Occipital lobe (tissue), 2 donors: ENCODE results near the gene APOL5. TPM values are rescaled to one million over a fixed set of nuclear protein-coding genes. Genes with fewer than 3 reads are reported as not detected.
"Not testable (repeated sequence)": the region's sequence is repeated elsewhere in the genome, so short reads cannot be mapped to it uniquely, and the experiment has no call there.

ENCODE experiments used
- DNase-seq: peaks from one replicate; lab custom pipeline; 2025; lab: John Stamatoyannopoulos, UW
- total RNA-seq: library from RNA; depleted of rRNA; stranded (reverse); fragments of >200 nt; gene quantifications from one replicate; pipeline ENCODE4 v1.2.3, GENCODE V29; 2014

Gene APOL5
- total RNA-seq, 1 donor from 2014 or later: not detected

GRCh38 chr22:35711336-35711735, 6.3 kb upstream of the APOL5 start:
- no peak for DNase-seq

DNA sequence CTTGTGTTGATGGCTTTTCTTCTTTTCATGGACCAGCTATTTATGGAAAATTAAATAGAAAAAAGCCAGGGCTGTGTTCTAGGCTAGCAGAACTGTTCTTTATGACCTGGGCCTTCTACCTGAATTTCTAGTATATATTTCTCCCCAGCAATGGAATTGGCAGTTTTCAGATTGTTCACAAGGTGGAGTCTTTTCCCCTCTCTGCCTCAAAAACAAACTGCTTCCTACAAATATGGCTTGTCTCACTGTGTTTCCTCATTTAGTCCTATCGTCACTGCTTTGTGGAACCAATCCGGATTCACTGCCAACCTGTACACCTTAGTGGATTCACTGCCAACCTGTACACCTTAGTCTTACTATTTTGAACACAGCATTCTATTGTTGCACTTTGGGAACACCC, 5.0 kb upstream of the APOL5 start:
- no peak for DNase-seq

- no peak for DNase-seq
Measured at GRCh38 chr22:35719212-35719875, 1.7 kb downstream of the APOL5 start.

DNA sequence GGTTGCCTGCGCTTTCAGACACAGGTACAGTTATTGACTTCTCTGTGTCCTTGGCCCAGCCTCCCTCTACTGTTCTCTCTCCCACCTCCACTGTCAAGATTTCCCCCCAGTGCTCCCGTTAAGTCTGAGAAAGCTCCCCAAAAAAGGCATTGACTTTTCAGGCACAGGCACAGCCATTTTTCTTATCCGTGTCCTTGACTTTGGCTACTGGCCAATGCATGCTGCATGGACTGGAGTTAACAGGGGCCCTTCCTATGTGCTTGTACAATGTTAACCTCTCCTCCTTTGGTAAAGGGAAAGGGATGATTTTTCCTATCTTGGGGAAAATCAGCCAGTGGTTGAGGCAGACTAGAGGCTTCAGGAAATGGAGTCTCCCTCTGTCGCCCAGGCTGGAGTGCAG, 4.3 kb downstream of the APOL5 start:
- DNase-seq: no peak

DNA sequence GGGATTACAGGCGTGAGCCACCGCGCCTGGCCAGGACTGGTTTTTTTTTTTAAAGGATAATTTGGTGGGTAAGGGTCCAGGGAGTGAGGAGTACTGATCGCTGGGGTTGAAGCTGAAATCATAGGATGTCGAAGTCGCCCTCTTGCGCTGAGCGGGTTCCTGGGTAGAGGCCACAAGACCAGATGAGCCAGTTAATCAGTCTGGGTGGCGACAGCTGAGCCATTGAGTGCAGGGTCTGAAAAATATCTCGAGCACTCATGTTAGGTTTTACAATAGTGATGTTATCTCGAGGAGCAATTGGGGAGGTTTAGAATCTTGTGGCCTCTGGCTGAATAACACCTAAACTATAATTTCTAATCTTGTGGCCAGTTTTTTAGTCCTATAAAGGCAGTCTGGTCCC, 7.8 kb downstream of the APOL5 start:
- no peak for DNase-seq

DNA sequence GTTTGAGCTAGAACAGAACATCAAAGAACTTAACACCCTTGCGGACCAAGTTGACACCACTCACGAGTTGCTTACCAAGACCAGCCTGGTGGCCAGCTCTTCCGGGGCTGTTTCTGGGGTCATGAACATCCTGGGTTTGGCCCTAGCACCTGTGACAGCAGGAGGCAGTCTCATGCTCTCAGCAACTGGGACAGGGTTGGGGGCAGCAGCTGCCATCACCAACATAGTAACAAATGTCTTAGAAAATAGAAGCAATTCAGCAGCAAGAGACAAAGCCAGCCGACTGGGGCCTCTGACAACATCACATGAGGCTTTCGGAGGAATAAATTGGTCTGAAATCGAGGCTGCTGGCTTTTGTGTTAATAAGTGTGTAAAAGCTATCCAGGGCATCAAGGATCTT, 8.7 kb downstream of the APOL5 start:
- DNase-seq: no peak

- DNase-seq: no peak
Measured at GRCh38 chr22:35726933-35727332, 9.3 kb downstream of the APOL5 start.

DNA sequence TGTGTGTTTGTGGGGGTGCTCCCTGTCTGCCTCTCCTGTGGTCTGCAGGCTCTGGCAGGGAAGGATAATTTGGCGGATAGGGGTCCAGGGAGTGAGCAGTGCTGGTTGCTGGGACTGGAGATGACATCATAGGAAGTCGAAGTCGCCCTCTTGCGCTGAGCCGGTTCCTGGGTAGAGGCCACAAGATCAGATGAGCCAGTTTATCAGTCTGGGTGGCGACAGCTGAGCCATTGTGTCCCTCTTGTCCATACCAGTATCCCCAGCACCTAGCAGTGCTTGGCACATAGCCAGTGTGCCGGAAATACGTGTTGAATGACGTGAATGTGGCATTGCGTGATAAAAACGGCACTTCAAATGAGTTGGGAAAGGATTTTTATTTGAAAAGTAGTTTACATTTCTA, 9.8 kb downstream of the APOL5 start:
- no peak for DNase-seq

DNA sequence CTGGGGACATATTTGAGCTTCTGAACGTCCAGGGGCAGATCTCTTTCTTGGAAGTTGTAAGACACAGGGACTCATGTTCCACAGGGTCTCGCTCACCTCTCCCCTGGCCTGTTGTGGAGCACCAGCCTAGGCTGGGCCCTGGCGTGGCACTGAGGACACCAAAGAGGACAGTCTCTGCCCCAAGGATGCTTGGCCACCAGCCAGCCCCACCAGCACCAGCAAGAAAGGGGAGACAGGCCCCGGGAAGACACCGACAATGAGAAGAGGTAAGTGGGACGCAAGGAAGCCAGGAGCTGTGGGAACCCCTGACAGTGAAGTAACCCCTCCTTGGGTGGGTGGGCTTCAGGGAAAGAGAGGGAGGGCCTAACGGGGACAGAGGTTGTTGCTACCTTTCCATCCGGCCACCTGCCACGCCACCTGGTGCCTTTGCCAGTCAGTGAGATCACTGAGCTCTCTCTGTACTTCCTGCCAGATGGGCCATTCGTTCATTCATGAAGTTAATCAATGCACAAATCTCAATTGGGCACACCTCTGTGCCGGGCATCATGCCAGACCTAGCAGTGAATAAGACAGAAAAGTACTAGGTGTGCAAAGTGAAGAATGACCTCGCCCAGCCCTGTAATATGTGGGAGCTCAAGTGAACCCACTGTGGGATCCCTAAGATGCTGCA, 11.1 kb downstream of the APOL5 start:
- no peak for DNase-seq

DNA sequence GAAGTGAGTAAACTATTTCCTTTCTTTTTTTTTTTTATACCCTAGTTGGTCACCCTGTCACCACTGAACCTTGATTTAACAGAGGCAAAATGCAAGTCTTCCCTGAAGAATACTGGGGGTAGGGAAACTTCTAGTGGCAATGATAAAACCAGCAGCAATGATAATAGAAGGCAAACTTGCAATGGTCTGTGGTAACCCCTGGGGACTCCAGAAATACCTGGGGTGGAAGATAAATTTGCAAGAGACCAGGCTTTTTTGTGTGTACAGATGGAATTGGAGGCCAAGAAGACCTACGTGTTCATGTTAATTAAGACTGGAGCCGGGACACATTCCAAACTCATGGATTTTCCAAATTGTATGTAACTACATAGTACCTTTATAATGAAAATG, 11.6 kb downstream of the APOL5 start:
- no peak for DNase-seq

DNA sequence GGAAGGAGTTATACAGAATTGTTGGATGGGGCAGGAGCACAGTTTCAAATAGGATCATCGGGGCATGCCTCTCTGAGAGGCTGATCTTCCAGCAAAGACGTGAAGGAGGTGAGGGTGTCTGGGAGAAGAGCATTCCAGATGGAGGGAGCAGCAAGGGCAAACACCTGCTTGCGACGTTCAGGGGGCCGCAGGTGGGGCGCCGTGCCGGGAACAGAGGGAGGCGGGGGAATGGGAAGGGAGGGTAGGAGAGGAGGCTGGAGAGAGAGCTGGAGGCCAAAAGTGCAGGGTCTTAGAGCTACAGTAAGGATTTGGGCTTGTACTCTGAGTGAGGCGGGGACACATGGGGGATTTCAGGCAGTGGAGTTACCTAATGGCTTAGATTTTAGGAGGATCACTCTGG, 13.6 kb downstream of the APOL5 start:
- DNase-seq: no peak

DNA sequence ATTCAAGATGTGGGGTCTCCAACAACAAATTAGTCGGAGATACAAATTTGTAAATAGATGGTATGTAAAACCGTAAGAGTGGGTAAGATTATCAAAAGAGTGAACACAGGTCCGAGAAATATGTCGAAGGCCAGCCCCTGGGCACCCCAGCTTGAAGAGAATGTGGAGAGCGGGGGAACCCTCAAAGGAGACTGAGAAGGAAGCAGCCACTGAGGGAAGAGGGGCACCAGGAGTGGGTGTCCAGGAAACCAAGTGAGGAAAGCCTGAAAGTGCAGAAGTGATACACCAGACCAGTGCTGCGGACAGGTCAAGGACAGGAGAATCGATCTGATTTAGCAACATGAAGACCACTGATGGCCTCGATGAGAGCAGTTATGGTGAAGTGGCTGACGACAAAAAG, 14.4 kb downstream of the APOL5 start:
- DNase-seq: no peak

DNA sequence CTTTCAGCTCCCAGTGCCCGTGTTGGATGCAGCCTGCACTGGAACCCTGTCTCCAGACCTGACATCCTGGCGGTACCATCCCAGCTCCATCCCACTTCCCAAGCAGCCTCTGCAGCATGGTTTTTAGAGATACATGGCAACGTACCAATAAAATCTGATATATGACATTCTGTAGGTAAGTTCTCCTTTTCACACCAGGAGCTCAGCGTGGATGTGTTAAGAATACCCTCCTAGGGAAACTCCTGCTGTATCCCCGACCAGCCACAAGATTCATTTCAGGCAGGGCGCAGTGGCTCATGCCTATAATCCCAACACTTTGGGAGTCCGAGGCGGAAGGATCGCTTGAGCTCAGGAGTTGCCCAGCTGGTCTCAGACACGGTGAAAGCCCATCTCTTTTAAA, 15.4 kb downstream of the APOL5 start:
- DNase-seq: no peak

DNA sequence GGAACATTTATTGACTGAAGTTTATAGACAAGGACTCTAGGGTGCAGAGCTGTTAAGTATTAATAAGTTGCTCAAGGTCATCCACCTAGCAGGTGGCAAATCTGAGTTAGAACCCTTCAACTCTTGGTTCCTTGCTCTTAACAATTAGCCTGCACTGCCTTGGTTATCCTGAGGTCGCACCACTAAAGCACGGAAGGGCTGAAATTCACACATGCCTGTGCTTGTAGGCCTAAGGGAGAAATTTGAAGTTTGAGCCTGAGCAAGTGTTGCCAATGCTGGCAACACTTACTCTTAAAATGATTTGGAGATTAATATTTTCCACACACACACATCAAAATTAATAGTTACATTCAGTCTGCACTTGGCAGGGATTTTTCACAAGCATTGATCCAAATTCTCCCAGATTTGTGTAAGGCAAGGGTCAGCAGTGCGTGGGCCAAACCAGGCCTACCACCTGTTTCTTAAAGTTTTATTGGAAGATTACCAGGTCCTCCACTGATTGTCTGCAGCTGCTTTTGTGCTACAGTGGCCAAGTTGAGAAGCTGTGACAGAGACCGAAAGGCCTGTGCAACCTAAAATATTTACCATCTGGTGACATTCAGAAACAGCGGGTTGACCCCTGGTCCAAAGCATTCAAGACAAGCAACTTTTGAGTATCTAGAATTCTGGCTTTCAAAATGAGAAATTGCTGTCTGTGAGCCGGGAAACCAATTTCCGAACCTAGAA, 16.3 kb downstream of the APOL5 start:
- no peak for DNase-seq

DNA sequence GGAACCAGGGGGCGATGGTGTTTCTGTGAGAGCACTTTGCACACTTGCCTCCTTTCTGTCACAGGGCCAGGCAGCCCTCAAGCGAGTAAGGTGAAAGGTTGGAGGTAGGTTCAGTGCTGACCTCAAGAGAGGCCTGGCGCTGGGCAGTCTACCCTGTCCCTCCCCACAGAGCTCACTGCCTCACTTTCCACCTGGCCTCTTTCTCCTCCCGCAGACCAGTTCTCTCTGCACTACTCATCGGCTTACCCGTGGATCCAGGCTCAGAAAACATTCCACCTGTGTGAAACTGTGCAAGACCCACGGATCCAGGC, 16.8 kb downstream of the APOL5 start:
- DNase-seq: no peak

- DNase-seq: no peak
Measured at GRCh38 chr22:35735542-35735941, 17.9 kb downstream of the APOL5 start.

- no peak for DNase-seq
Measured at GRCh38 chr22:35736166-35736565, 18.5 kb downstream of the APOL5 start.

- no peak for DNase-seq
Measured at GRCh38 chr22:35736701-35737100, 19.0 kb downstream of the APOL5 start.

DNA sequence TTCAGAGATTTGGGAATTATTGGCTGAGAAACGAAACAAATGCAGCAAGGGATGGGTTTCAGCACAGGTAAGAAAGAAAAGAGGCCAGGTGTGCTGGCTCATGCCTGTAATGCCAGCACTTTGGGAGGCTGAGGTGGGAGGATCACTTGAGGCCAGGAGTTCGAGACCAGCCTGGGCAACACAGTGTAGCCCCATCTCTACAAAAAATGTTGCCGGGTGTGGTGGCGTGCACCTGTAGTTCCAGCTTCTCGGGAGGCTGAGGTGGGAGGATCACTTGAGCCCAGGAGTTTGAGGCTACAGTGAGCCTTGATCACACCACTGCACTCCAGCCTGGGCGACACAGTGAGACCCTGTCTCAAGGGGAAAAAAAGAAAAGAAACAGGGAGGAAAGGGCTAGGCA, 20.2 kb downstream of the APOL5 start:
- not testable (repeated sequence) for DNase-seq

GRCh38 chr22:35739076-35739930, 21.6 kb downstream of the APOL5 start:
- no peak for DNase-seq

GRCh38 chr22:35739931-35740380, 22.3 kb downstream of the APOL5 start:
- no peak for DNase-seq

DNA sequence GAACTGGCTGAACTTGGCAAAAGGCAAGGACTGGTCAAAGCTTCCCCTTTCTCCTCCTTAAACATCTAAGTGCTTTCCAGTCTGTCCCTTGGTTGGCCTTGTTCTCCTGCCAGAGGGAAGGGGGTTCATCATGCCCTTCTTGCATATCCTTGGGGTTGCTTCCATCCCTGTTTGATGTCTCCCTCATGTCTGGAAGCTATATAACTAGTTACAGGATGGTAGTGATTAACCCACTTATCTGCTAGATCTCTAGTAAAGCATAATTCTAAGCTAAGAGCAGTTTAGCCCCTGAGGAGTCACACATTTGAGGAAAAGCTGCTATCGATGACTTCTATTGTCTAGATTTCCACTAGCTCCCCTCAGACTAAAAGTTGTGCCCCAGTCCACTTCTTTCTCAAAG, 22.9 kb downstream of the APOL5 start:
- no peak for DNase-seq
